ENCODE measurements around the gene PID1.

- TF ChIP-seq, protein P1, sequence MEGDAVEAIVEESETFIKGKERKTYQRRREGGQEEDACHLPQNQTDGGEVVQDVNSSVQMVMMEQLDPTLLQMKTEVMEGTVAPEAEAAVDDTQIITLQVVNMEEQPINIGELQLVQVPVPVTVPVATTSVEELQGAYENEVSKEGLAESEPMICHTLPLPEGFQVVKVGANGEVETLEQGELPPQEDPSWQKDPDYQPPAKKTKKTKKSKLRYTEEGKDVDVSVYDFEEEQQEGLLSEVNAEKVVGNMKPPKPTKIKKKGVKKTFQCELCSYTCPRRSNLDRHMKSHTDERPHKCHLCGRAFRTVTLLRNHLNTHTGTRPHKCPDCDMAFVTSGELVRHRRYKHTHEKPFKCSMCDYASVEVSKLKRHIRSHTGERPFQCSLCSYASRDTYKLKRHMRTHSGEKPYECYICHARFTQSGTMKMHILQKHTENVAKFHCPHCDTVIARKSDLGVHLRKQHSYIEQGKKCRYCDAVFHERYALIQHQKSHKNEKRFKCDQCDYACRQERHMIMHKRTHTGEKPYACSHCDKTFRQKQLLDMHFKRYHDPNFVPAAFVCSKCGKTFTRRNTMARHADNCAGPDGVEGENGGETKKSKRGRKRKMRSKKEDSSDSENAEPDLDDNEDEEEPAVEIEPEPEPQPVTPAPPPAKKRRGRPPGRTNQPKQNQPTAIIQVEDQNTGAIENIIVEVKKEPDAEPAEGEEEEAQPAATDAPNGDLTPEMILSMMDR (IDR thresholded peaks at IDR 0.05): no peak
- no peak for TF ChIP-seq POLR2A (IDR thresholded peaks at IDR 0.05)
- TF ChIP-seq POLR2AphosphoS5 (IDR thresholded peaks at IDR 0.05): no peak
- TF ChIP-seq EP300 (IDR thresholded peaks at IDR 0.05): no peak
These were observed 223.0 kb downstream of the PID1 start for GRCh38 chr2:229048134-229048533.

Measured in sigmoid colon (tissue), 4 donors.